HG03097 (cell line): ENCODE measurements around the gene RPL10.

Experiments
- ATAC-seq: cut with Tn5 transposase; IDR thresholded peaks from one replicate; pipeline ENCODE4 v1.9.1; 2021; ENCODE audit not compliant: unreplicated experiment, low FRiP score

Gene RPL10

GRCh38 chrX:154428176-154429171, 30.3 kb downstream of the RPL10 start, which contains the start of gene ATP6AP1:
Gene ATP6AP1, plus strand, starts transcription at chrX:154428677. Its CDS starts 16 bp downstream, at chrX:154428693.
- peak; percentile 90 for ATAC-seq

GRCh38 chrX:154429711-154430110, 31.5 kb downstream of the RPL10 start:
- no peak for ATAC-seq

GRCh38 chrX:154430479-154430878, 32.3 kb downstream of the RPL10 start:
- no peak for ATAC-seq

- no peak for ATAC-seq
Measured at GRCh38 chrX:154430916-154431315, 32.7 kb downstream of the RPL10 start.

GRCh38 chrX:154431341-154431740, 33.2 kb downstream of the RPL10 start:
- no peak for ATAC-seq

GRCh38 chrX:154432210-154432609, 34.0 kb downstream of the RPL10 start:
- no peak for ATAC-seq

GRCh38 chrX:154433605-154434004, 35.4 kb downstream of the RPL10 start:
- ATAC-seq: no peak

GRCh38 chrX:154434394-154435168, 36.4 kb downstream of the RPL10 start:
- ATAC-seq: no peak

GRCh38 chrX:154435171-154435733, 37.1 kb downstream of the RPL10 start:
- no peak for ATAC-seq

GRCh38 chrX:154436374-154436982, 38.3 kb downstream of the RPL10 start:
- no peak for ATAC-seq

- ATAC-seq: no peak
Measured at GRCh38 chrX:154436983-154437752, 39.0 kb downstream of the RPL10 start, which contains the start of gene GDI1. Gene GDI1, plus strand, starts transcription at chrX:154437154. Its CDS starts 101 bp downstream, at chrX:154437255.

GRCh38 chrX:154437971-154438893, 40.1 kb downstream of the RPL10 start:
- ATAC-seq: no peak

- ATAC-seq: no peak
Measured at GRCh38 chrX:154439841-154440240, 41.7 kb downstream of the RPL10 start.

GRCh38 chrX:154440623-154441357, 42.6 kb downstream of the RPL10 start:
- no peak for ATAC-seq

GRCh38 chrX:154441564-154441963, 43.4 kb downstream of the RPL10 start:
- no peak for ATAC-seq

GRCh38 chrX:154441984-154442707, 44.0 kb downstream of the RPL10 start:
- no peak for ATAC-seq

GRCh38 chrX:154443479-154443910, 45.3 kb downstream of the RPL10 start:
- no peak for ATAC-seq
